KMS-11 (cell line): Measurements from ENCODE around the gene SLC25A28.
A peak's percentile ranks its signal among the peaks of the same experiment; 100 is the strongest.

Source experiments
- H2AFZ ChIP-seq: fragments of 200-600 bp; sonication (generic); 2 replicates; pipeline ENCODE4 v1.6.1; 2016; ENCODE audit warnings: antibody characterized with exemption, mixed run types, low read depth
- H3K27ac ChIP-seq: fragments of 200-600 bp; sonication (generic); 2 replicates; pipeline ENCODE4 v1.6.1; 2016; ENCODE audit warnings: mild to moderate bottlenecking, mixed run types
- H3K27me3 ChIP-seq: fragments of 200-600 bp; sonication (generic); 2 replicates; pipeline ENCODE4 v1.6.1; 2017; ENCODE audit warnings: mild to moderate bottlenecking, low read depth, mixed run types, moderate library complexity; ENCODE audit not compliant: insufficient read depth
- H3K36me3 ChIP-seq: fragments of 200-600 bp; sonication (generic); 2 replicates; pipeline ENCODE4 v1.6.1; 2017; ENCODE audit warnings: mild to moderate bottlenecking, mixed run types; ENCODE audit not compliant: insufficient read depth
- H3K4me1 ChIP-seq: fragments of 200-600 bp; sonication (generic); 2 replicates; pipeline ENCODE4 v1.6.1; 2016; ENCODE audit warnings: mild to moderate bottlenecking, low read depth, mixed run types; ENCODE audit not compliant: poor library complexity, severe bottlenecking
- H3K4me2 ChIP-seq: fragments of 200-600 bp; sonication (generic); 2 replicates; pipeline ENCODE4 v1.7.0; 2016; ENCODE audit warnings: mild to moderate bottlenecking, mixed run types
- H3K4me3 ChIP-seq: fragments of 200-600 bp; sonication (generic); IDR thresholded peaks from 2 replicates; pipeline ENCODE4 v1.6.1; 2017; ENCODE audit warnings: low read depth, low read length, mixed read lengths; ENCODE audit not compliant: insufficient read depth
- H3K79me2 ChIP-seq: fragments of 200-600 bp; sonication (generic); 2 replicates; pipeline ENCODE4 v1.6.1; 2016; ENCODE audit warnings: low read depth, mixed run types; ENCODE audit not compliant: insufficient read depth
- H3K9ac ChIP-seq: fragments of 200-600 bp; sonication (generic); 2 replicates; pipeline ENCODE4 v1.6.1; 2016; ENCODE audit warnings: mild to moderate bottlenecking, mixed run types
- H4K20me1 ChIP-seq: fragments of 200-600 bp; sonication (generic); 2 replicates; pipeline ENCODE4 v1.6.1; 2016; ENCODE audit warnings: mild to moderate bottlenecking, mixed run types; ENCODE audit not compliant: insufficient read depth
- TF ChIP-seq, protein P1 (sequence below): fragments of 200-600 bp; sonication (generic); conservative IDR thresholded peaks from 2 replicates; pipeline ENCODE4 v1.6.1; 2017; ENCODE audit warnings: low read depth, mild to moderate bottlenecking, antibody characterized with exemption, low read length, moderate library complexity, mixed read lengths

SLC25A28 gene

DNA sequence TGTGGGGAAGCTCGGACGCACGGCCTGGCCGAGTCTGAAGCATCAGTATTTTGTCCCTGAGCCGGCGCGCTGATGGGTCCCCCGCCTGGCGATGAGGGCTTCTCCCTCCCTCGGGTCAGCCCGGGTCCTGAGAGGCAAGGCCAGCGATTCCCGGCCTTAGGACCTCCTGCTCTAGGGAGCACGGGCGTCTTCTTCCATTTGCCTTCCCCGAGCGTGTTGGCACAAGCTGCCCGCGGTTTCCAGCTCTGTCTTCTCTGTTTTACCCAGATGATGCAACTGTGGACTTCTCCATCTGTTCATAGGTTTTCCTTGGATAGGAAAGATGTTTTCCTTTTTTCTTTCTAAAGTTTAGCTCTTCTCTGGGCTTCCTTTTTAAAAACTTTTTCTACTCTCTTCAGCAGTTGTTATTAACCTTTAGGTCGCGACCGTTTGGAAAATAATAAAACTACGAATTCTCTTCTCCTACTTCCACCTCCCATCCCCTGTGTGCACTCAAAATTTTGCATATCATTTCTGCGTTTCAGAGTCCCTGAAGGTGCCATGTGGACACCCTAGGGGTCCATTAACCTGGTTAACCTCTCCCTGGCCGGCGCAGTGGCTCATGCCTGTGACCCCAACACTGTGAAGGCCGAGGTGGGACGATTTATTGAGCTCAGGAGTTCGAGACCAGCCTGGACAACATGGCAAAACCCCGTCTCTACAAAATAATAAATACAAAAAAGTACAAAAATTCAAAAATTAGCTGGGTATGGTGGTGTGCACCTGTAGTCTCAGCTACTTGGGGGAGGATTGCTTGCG lies 1.4 kb upstream of the SLC25A28 start:
- Histone ChIP-seq H3K4me2 (peak overlapping the region; percentile 90), H3K27ac (peak overlapping the region; percentile 98), H3K79me2 (peaks cover 33% of the 10 kb centered on the region; the same call in 1 of the 2 replicates), H3K27me3 (no peaks in the 10 kb centered on the region), H4K20me1 (no peaks in the 10 kb centered on the region), H3K9ac (peak overlapping the region; percentile 97), H2AFZ (peak overlapping the region; percentile 88), H3K36me3 (no peaks in the 10 kb centered on the region), H3K4me1 (peaks cover 31% of the 10 kb centered on the region), H3K4me3 (no peak overlapping the region)
- TF ChIP-seq, protein P1, sequence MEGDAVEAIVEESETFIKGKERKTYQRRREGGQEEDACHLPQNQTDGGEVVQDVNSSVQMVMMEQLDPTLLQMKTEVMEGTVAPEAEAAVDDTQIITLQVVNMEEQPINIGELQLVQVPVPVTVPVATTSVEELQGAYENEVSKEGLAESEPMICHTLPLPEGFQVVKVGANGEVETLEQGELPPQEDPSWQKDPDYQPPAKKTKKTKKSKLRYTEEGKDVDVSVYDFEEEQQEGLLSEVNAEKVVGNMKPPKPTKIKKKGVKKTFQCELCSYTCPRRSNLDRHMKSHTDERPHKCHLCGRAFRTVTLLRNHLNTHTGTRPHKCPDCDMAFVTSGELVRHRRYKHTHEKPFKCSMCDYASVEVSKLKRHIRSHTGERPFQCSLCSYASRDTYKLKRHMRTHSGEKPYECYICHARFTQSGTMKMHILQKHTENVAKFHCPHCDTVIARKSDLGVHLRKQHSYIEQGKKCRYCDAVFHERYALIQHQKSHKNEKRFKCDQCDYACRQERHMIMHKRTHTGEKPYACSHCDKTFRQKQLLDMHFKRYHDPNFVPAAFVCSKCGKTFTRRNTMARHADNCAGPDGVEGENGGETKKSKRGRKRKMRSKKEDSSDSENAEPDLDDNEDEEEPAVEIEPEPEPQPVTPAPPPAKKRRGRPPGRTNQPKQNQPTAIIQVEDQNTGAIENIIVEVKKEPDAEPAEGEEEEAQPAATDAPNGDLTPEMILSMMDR = no peak

DNA sequence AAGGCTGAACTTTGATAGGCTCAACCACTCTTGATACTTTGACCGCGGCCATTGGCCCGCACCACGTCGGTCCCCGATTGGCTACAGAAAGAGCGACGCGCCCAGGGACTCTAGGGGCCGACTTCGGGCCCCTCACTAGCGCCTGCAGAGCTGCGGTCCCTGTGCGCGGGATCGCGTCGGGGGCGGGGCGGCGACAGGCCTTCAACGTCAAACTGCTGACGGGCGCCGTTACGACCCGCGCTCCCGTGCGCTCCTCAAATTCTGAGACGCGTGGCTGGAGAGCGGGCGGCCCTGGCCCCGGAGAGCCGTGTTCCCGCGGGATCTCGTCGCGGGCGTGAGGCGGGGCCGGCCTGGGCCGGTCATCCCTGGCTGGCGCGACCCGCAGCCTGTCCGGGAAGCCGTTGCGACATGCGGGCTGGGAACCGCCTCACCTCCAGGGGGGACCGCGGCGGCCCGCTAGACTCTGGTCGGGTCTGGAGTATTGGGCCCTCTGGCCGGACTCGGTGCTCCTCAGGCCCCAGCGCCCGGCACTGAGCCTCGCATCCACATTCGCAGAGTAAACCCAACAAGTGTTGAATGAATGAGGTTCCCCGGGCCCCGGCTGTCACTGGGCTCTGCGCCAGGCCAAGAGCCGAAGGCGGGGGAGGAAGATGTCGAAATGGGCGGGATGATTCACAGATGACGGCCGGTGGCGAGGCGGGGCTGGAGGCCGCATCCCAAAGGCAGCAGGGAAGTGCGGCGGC lies 643 bp upstream of the SLC25A28 start:
- Histone ChIP-seq H4K20me1 (no peaks in the 10 kb centered on the region), H3K4me3 (no peak overlapping the region), H3K27ac (peak overlapping the region; percentile 98), H3K79me2 (peaks cover 41% of the 10 kb centered on the region; the same call in 1 of the 2 replicates), H3K36me3 (no peaks in the 10 kb centered on the region), H3K9ac (peak overlapping the region; percentile 97), H3K4me2 (peak overlapping the region; percentile 90), H2AFZ (peak overlapping the region; percentile 88), H3K27me3 (no peaks in the 10 kb centered on the region), H3K4me1 (peaks cover 31% of the 10 kb centered on the region)
- TF ChIP-seq, protein P1 = no peak

DNA sequence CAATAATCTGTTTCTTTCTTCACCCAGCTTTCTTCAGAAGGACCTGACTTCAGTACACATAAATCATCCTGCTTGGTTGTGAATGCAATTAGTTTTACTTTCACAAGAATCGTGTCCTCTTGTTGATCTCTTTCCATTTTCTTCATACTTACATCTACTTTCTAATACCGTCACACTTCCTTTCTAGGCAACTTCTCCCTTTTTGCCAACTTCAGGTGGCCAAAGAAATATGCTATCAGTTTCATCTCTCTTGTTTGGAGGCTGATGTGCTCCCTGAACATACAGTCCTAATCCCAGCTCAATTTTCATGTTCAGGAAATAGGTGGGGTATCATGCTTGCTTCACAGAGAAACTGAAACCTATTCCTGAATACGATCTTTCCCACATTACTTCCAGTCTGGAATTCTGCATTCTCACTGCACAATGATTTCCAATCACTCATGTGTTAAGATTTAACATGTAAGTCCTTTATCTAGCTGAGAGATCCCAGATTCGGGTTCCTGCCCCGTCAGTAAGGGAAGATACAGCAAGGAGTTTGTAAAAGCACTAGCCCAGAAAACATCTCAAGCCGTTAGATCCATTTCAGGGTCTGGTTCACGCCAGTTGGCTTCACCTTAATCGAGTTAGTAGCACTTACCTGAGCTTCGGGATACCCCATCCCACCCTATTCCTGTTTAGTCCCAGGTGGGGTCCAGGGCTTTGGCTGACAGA lies 994 bp downstream of the SLC25A28 start:
- no peaks in the 10 kb centered on the region for H4K20me1 ChIP-seq
- peak overlapping the region; percentile 97 for H3K9ac ChIP-seq
- no peaks in the 10 kb centered on the region for H3K36me3 ChIP-seq
- H3K4me1 ChIP-seq = peaks cover 31% of the 10 kb centered on the region
- H3K27ac ChIP-seq = peak overlapping the region; percentile 38; the same call in 1 of the 2 replicates
- no peak overlapping the region for H3K4me3 ChIP-seq
- H3K4me2 ChIP-seq = peak overlapping the region; percentile 65
- no peaks in the 10 kb centered on the region for H3K27me3 ChIP-seq
- TF ChIP-seq, protein P1 = no peak
- peak overlapping the region; percentile 31; the same call in 1 of the 2 replicates for H2AFZ ChIP-seq
- peaks cover 41% of the 10 kb centered on the region; the same call in 1 of the 2 replicates for H3K79me2 ChIP-seq

DNA sequence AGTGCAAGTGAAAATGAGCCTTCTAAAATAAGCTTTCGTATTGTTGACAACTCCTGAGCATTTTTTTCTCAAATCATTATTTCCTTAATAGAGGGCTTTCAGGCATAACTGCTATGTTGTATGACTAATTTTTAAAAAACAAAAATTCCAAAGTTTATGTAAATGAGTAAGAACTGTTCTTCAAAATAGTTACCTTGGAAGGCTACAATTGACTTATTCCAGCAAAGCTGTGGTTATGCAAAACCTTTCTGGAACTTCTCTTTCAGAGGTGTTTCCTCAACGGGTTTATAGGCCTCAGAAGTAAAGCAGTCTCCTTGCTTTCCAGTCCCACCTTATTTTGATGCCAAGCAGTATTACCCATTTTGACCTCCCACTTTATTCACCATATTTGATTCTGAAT lies 2.5 kb downstream of the SLC25A28 start:
- TF ChIP-seq, protein P1 = no peak
- Histone ChIP-seq H3K9ac (no peak overlapping the region), H3K4me3 (no peak overlapping the region), H3K27ac (no peak overlapping the region), H2AFZ (no peak overlapping the region), H3K27me3 (no peaks in the 10 kb centered on the region), H3K79me2 (peaks cover 41% of the 10 kb centered on the region; the same call in 1 of the 2 replicates), H3K4me2 (peak overlapping the region; percentile 65; the same call in 1 of the 2 replicates), H4K20me1 (no peaks in the 10 kb centered on the region), H3K36me3 (no peaks in the 10 kb centered on the region), H3K4me1 (peaks cover 29% of the 10 kb centered on the region)
